GM21825 (cell line): Measurements from ENCODE around the gene NFYC.
"Not testable (repeated sequence)": the region's sequence is repeated elsewhere in the genome, so short reads cannot be mapped to it uniquely, and the experiment has no call there.

ENCODE experiments used
- ATAC-seq: cut with Tn5 transposase; IDR thresholded peaks from one replicate; pipeline ENCODE4 v1.9.1; 2021; ENCODE audit warnings: mild to moderate bottlenecking, moderate library complexity; ENCODE audit not compliant: unreplicated experiment

Gene NFYC

DNA sequence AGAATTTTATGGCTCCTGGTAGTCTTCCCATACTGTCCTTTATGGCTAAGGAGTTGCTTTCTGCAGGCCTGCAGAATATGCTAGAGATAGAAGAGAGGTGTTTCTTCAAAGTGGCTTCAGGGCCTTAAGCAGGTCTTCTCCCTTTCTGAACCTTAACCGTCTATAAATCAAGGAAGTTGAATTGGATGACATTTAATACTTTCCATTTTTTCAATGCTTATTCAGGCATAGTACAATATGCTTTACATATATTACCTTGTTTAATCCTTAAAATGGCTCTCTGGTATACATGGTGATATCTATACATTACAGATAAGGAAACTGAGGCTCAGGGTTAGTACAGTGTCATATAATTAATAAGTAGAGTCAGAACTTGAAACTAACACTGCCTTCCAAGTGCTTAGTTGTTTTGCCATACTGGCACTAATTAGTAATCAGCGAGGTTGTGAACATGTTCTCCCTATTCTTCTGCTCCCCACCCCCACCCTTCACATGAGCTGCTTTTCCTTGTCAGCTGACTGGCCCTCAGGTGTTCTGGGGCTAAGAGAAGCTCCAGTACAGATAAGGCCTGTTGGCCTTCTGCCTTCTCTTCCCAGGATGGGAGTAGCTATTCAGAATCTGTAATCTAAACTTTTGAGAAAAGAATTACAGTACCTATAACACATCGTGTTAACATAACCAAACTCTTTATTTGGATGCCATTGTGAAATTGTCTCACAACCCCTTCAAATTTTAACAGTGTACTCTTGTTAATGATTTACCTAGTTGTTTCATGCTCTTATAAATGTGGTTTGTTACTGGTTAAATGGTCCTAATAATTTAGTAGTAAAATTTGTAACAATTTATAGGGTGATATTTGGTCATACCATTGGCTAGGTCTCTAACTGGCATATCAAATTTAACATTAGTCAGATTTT is 13.6 kb downstream of the NFYC start:
- no peak for ATAC-seq

DNA sequence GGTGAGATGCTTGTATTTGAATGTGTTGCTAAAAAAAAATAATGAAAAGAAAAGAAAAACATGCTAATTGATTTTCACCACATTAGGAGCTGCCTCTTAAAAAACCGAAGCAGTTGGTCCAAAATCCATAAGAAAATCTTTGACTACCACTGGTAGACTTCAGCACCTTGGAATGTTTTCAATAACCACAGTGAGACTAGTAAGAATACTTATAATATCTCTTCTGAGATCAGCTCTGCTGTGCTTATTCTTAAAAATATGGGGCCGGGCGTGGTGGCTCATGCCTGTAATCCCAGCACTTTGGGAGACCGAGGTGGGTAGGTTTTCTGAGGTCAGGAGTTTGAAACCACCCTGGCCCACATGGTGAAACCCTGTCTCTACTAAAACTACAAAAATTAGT is 15.1 kb downstream of the NFYC start:
- ATAC-seq, result no peak

GRCh38 chr1:40708750-40709099 is 17.2 kb downstream of the NFYC start:
- peak; percentile 56 for ATAC-seq

GRCh38 chr1:40709100-40709801 is 17.7 kb downstream of the NFYC start:
- peak; percentile 70 for ATAC-seq

GRCh38 chr1:40709802-40710278 is 18.3 kb downstream of the NFYC start:
- ATAC-seq, result no peak

GRCh38 chr1:40710581-40711315 is 19.2 kb downstream of the NFYC start:
- ATAC-seq, result no peak

GRCh38 chr1:40711465-40712404 is 20.2 kb downstream of the NFYC start:
- no peak for ATAC-seq

DNA sequence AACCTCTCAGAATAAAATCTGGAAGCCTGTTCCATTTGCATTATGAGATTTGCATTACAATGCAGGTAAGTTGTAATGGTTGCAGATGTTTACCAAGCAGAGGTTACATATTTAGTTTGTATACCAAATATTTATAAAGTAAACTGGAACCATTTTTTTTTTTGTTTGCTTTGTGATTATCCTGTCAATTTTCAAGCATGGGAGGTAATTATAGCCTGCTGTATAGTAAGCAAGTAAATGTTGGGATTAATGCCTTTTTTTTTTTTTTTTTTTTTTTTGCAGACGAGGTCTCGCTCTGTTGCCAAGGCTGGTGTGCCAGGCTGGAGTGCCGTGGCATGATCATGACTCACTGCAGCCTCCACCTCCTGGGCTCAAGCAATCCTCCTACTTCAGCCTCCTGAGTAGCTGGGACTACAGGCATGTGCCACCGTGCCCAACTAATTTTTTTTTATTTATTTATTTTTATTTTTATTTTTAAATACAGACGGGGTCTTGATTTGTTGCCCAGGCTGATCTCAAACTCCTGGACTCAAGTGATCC is 21.0 kb downstream of the NFYC start:
- ATAC-seq, result no peak

- no peak for ATAC-seq
These were observed 21.5 kb downstream of the NFYC start for GRCh38 chr1:40712997-40713396.

GRCh38 chr1:40715491-40716059 is 24.1 kb downstream of the NFYC start:
- no peak for ATAC-seq

GRCh38 chr1:40717065-40717464 is 25.6 kb downstream of the NFYC start:
- ATAC-seq, result no peak

GRCh38 chr1:40717955-40718354 is 26.5 kb downstream of the NFYC start:
- no peak for ATAC-seq

GRCh38 chr1:40720493-40720892 is 29.0 kb downstream of the NFYC start:
- ATAC-seq, result no peak

- ATAC-seq, result no peak
These were observed 31.1 kb downstream of the NFYC start for GRCh38 chr1:40722622-40723021.

GRCh38 chr1:40723196-40723955 is 31.9 kb downstream of the NFYC start:
- ATAC-seq, result no peak

GRCh38 chr1:40727662-40728061 is 36.2 kb downstream of the NFYC start:
- ATAC-seq, result not testable (repeated sequence)

GRCh38 chr1:40729316-40729862 is 37.9 kb downstream of the NFYC start:
- ATAC-seq, result not testable (repeated sequence)

GRCh38 chr1:40732756-40733301 is 41.3 kb downstream of the NFYC start:
- no peak for ATAC-seq
